ENCODE measurements around the gene HPCAL1.

Gene HPCAL1

DNA sequence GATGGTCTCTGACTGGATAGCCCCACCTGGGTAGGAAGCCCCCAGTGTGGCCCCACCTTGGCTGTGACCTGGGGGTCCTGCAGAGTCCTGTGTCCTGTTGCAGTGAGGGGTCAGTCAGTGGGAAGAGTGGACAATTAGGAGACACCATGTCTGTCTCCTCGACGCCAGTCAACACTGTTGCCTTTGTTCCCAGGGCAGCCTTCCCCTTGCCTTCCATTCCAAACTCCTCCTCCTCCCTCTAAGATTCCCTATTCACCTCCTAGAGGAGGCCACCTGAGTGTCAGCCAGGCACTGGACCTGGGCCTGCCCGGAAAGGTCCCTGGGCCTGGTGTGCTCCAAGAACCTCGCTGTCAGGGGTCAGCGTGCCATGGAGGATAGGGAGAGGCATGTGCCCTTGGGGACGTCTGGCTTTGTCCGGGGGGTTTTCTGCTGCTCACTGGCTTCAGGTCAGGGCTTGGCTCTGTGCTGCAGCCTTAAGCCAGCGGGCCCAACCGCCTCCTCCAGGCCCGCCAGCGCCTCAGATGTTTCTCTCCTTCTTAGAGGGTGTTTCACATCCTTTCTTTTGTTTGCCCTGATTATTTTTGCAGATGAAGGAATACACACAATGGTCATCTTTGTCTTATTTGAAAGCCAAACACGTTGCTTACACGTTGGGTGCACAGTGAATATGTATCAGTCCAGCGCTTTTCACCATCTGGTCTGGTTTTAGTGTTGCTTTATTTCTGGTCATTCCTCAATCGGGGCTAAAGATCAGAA lies 68.9 kb downstream of the HPCAL1 start:
- DNase-seq = no peak
- H3K9me3 Mint-ChIP-seq = no peaks in the 10 kb centered on the region
- H3K27me3 Mint-ChIP-seq = no peaks in the 10 kb centered on the region
- ATAC-seq (replicated peaks) = no peak
- peaks cover 10% of the 10 kb centered on the region for H3K36me3 Mint-ChIP-seq (ENCODE audit: insufficient read depth)
- H3K27ac Mint-ChIP-seq = peak overlapping the region; percentile 19 to 90
- H3K4me1 Mint-ChIP-seq (ENCODE audit: low read depth in 2 of 2) = peaks cover 37 to 43% of the 10 kb centered on the region in 2 donors
- H3K4me3 Mint-ChIP-seq = no peak overlapping the region

DNA sequence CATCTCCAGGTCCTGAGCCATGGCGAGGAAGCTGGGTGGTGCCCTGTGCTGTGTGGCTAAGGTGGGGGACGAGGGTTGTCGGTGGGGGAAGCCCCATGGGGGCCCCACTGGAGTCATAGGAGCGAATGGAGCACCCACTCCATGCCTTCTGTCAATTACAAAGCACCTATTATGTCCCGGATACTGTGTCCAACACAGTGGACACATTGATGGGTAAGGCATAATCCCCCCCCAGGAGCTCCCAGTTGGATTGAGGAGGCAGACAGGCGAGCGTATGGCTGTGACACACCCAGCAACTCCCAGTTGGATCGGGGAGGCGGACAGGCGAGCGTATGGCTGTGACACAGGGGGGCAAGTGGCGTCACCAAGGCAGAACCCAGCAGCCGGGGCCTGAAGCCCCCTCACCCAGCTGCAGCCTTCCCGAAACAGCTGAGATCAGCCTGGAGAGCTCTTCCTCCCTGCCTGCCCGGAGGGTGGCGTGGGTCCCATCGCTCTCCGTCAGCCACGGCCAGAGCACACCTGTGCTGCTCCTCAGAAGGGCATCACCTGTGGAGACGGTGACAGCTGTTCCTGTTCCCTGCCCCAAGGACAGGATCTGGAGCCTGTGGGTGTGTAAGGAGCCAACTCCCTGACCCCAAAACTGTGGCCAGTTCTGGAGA lies 69.6 kb downstream of the HPCAL1 start:
- peak overlapping the region; percentile 68 to 90 for H3K27ac Mint-ChIP-seq
- H3K4me1 Mint-ChIP-seq (ENCODE audit: low read depth in 2 of 2) = peaks cover 37 to 43% of the 10 kb centered on the region in 2 donors
- H3K4me3 Mint-ChIP-seq = no peak overlapping the region
- ATAC-seq (replicated peaks) (no peak), DNase-seq (no peak)
- H3K36me3 Mint-ChIP-seq (ENCODE audit: insufficient read depth) = peaks cover 10% of the 10 kb centered on the region
- H3K27me3 Mint-ChIP-seq = no peaks in the 10 kb centered on the region
- H3K9me3 Mint-ChIP-seq = no peaks in the 10 kb centered on the region

DNA sequence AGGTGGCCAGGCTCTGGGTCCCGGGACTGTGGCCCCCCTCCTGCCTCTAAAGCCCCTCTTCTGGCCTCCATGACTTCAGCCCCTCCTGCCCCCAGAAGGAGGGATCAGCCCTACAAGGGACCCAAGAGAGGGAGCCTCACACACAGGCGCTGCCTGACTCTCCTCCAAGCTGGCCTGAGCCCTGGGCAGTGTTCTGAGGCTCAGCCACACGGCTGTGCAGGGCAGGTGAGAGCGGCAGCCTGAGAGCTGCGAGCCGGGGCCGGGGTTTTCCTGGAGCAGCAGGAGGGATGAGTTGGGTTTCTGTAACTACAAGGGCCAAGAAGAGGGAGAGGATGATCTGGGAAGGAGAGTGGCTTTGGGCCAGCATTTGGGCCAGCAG lies 70.1 kb downstream of the HPCAL1 start:
- peaks cover 15% of the 10 kb centered on the region for H3K36me3 Mint-ChIP-seq (ENCODE audit: insufficient read depth)
- peak overlapping the region; percentile 68 to 90 for H3K27ac Mint-ChIP-seq
- ATAC-seq (replicated peaks) (no peak), DNase-seq (no peak)
- no peak overlapping the region for H3K4me3 Mint-ChIP-seq
- peaks cover 42 to 45% of the 10 kb centered on the region in 2 donors for H3K4me1 Mint-ChIP-seq (ENCODE audit: low read depth in 2 of 2)
- no peaks in the 10 kb centered on the region for H3K27me3 Mint-ChIP-seq
- no peaks in the 10 kb centered on the region for H3K9me3 Mint-ChIP-seq

DNA sequence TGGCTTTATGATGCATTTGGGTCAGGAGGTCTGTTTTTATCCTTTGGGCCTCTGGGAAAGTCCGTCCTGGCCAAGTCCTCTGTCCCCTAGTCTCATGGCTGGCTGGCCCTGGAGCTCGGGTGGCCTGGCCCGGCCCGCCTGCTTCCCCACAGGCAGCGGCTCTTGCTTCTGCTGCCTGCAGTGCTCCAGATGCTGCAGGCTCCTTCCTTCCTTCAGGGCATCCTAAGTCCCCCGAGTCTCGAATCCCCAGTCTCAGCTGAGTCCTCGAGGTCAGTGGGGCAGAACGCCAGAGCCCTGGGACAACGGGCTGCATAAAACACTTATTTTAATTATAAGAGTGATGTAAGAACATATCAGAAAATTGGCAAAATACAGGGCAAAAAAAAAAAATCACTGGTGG lies 71.2 kb downstream of the HPCAL1 start:
- ATAC-seq (replicated peaks) (no peak), DNase-seq (no peak)
- Mint-ChIP-seq H3K36me3 (ENCODE audit: insufficient read depth) (peaks cover 16% of the 10 kb centered on the region), H3K4me3 (no peak overlapping the region), H3K4me1 (ENCODE audit: low read depth in 2 of 2) (peaks cover 49 to 51% of the 10 kb centered on the region in 2 donors), H3K9me3 (no peaks in the 10 kb centered on the region), H3K27ac (peak overlapping the region; percentile 70 to 79), H3K27me3 (no peaks in the 10 kb centered on the region)

DNA sequence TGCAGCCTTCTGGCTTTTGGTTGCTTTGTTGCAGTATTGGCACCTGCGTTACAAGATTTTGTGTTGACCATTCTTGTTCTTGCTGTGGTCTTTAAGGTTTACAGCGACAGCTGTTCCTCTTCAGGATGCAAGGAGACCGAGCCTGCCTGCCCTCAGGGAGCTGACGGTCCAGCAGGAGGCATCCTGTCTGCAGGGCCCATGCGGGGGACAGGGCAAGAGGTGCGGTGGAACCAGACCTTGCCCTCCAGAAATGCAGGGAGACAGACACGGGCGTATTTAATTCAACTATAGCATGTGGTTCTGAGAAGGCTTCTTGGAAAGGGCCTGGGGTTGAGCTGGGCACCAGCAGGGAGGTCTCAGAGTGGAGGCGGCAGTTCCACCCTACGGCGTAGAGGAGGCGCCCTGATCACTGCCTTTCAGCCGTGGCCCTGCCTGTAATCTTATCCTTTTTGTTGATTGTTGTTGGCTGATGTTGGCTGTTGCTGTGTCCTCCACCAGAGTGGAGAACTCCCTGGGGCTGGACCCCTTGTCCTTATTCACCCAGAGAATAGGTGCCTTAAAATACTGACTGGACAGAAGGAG lies 71.7 kb downstream of the HPCAL1 start:
- DNase-seq = no peak
- no peaks in the 10 kb centered on the region for H3K9me3 Mint-ChIP-seq
- peaks cover 55% of the 10 kb centered on the region in 2 donors for H3K4me1 Mint-ChIP-seq (ENCODE audit: low read depth in 2 of 2)

DNA sequence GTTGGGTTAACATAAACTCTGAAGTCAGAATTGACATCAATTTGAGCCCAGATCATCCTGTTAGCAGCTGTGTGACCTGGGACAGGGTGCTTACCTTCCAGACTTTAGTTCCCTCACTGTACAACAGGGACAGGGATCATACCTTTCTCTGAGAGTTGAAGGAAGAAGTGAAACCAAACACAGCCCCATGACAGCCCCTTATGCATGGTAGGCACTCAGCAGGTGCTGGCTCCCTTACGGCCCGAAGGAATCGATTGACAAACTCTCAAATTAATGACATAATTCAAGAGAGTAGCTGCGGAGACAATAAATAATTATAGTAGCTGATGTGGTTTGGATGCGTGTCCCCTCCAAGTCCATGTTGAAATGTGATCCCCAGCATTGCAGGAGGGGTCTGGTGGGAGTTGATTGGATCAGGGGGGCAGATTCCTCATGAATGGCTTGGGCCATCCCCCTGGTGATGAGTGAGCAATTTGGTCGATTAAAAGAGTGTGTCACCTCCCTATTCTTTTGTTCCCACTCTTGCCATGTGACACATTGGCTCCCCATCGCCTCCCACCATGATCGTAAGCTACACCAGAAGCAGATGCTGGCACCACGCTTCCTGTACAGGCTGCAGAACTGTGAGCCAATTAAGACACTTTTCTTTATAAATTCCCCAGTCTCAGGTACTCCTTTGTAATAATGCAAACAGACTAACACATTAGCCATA lies 73.0 kb downstream of the HPCAL1 start:
- H3K27me3 Mint-ChIP-seq = no peaks in the 10 kb centered on the region
- no peak for DNase-seq
- no peak for ATAC-seq (replicated peaks)
- no peaks in the 10 kb centered on the region for H3K9me3 Mint-ChIP-seq
- H3K27ac Mint-ChIP-seq = peak overlapping the region; percentile 70 to 79
- peaks cover 16% of the 10 kb centered on the region for H3K36me3 Mint-ChIP-seq (ENCODE audit: insufficient read depth)
- peaks cover 59 to 63% of the 10 kb centered on the region in 2 donors for H3K4me1 Mint-ChIP-seq (ENCODE audit: low read depth in 2 of 2)
- H3K4me3 Mint-ChIP-seq = peak overlapping the region; percentile 34 to 38

More for the DNA sequence above, 71.7 kb downstream of the HPCAL1 start:
- H3K36me3 Mint-ChIP-seq (ENCODE audit: insufficient read depth) = peaks cover 16% of the 10 kb centered on the region
- no peak for ATAC-seq (replicated peaks)
- H3K27ac Mint-ChIP-seq = peak overlapping the region; percentile 70 to 79
- H3K4me3 Mint-ChIP-seq = no peak overlapping the region
- no peaks in the 10 kb centered on the region for H3K27me3 Mint-ChIP-seq

DNA sequence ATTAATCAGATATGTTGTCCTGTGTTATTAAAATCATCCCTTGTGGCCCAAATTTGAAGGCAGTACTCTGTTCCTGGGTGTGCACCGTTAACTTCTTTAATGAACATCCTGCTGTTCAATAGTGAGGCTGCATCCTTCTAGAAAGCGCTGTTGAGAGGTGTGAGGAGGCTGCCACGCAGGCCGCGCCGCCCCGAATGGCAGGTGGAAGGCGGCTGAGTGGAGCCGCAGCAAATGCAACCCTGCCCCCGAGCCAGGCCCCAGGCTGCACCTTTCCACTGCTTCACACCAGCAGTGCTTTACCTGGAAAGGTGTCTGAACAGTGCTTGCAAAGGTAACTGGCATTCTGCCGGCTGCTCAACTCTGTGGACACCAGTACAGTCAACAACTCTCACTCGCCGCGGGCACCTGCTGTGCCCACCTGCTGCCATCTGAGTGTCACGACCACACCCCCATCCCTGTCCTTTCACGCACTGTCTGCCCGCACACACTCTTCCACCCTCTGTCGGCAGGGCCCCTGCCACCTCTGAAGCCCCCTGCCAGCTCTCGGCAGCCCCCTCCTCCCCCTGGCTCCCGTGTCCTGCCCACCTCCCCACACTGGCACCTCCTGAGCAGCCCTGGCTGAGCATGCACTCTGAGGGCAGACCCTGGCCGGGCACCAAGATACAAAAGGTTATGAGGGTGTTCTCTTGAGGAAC lies 74.5 kb downstream of the HPCAL1 start:
- no peak for DNase-seq
- peak overlapping the region; percentile 64 to 70 for H3K4me3 Mint-ChIP-seq
- H3K4me1 Mint-ChIP-seq (ENCODE audit: low read depth in 2 of 2) = peaks cover 70 to 71% of the 10 kb centered on the region in 2 donors
- no peaks in the 10 kb centered on the region for H3K9me3 Mint-ChIP-seq
- no peaks in the 10 kb centered on the region for H3K27me3 Mint-ChIP-seq
- peak; percentile 30 for ATAC-seq (replicated peaks)
- peaks cover 19% of the 10 kb centered on the region for H3K36me3 Mint-ChIP-seq (ENCODE audit: insufficient read depth)
- H3K27ac Mint-ChIP-seq = peak overlapping the region; percentile 83 to 92

DNA sequence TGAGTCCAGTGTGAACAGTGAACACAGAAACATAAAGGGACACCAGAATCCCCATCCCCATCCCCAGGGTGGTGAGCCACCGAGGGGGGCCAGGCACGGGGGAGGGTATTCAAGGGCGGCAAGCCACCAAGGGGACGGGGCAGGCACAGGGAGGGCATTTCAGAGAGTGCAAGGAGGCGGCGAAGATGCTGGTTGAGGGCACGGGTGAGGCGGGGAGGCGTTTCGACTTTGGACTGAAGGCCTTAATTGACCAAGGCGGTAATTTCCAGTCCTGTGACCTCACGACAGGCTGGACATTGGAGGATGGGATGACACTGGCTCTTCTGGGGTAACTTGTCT lies 75.0 kb downstream of the HPCAL1 start:
- ATAC-seq (replicated peaks) = no peak
- H3K4me3 Mint-ChIP-seq = peak overlapping the region; percentile 64 to 70
- H3K36me3 Mint-ChIP-seq (ENCODE audit: insufficient read depth) = peaks cover 19% of the 10 kb centered on the region
- no peaks in the 10 kb centered on the region for H3K9me3 Mint-ChIP-seq
- peak overlapping the region; percentile 83 to 92 for H3K27ac Mint-ChIP-seq
- no peak for DNase-seq
- H3K4me1 Mint-ChIP-seq (ENCODE audit: low read depth in 2 of 2) = peaks cover 71% of the 10 kb centered on the region in 2 donors
- H3K27me3 Mint-ChIP-seq = no peaks in the 10 kb centered on the region

DNA sequence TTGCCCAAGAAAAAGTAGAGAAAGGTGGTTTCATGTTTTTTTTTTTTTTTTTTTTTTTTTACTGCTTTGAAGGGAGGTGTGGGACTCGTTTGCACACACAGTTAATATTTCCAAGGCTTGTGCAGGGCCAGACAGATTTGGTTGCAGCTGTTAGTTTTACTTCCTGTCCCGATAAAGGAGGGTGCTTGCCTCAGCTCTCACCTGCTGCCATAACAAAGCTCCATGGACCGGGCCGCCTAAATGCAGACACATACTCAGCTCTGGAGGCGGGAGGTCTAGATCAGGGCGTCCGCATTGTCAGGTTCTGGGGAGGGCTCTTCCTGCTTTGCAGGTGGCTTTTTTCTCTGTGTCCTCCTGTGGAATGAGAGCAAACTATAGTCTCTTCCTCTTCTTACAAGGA lies 75.5 kb downstream of the HPCAL1 start:
- peak overlapping the region; percentile 64 to 70 for H3K4me3 Mint-ChIP-seq
- ATAC-seq (replicated peaks) (no peak), DNase-seq (peak in 1 of 3 experiments; percentile 26)
- peak overlapping the region; percentile 83 to 92 for H3K27ac Mint-ChIP-seq
- H3K36me3 Mint-ChIP-seq (ENCODE audit: insufficient read depth) = peaks cover 19% of the 10 kb centered on the region
- no peaks in the 10 kb centered on the region for H3K27me3 Mint-ChIP-seq
- no peaks in the 10 kb centered on the region for H3K9me3 Mint-ChIP-seq
- H3K4me1 Mint-ChIP-seq (ENCODE audit: low read depth in 2 of 2) = peaks cover 71 to 75% of the 10 kb centered on the region in 2 donors

DNA sequence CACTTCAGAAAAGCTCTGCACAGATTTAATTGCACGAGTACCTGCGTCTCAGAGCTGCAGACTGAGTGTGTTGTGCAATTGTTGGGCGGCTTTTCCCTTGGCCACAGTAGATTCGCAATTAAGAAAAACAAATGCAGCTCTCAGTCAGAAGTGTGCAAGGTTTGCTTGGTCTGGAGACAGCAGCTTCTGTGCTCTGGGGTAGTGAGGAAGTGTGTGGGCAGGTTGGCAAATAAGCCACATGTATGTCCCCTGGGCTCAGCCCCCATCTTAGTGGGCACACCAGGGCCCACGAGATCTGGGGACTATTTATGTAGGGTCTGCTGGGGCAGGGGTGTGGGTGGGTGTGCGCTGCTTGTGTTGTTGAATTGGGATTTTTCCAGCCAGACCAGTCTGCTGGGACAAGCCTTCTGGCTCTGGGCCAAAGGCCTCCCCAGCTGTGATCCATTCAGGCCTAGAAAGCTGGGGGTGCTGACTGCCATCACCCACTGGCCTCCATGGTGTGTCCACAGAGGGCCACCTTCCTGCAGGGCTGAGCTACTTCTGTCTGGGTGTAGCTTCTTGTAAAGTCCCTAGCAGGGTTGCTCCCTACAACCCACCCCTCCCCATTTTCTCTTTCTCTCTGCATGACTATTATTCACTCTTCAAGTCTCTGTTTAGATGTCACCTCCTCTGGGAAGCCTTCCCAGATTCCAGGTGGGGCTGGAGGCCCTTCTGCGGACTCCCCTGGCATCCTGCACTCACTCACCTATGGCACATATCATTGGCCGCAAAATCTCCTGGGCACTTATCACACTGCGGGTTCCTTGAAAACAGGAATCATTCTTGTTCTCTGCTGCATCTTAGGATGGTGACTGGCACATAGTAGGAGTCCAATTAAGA lies 77.6 kb downstream of the HPCAL1 start:
- Mint-ChIP-seq H3K4me1 (ENCODE audit: low read depth in 2 of 2) (peaks cover 71 to 75% of the 10 kb centered on the region in 2 donors), H3K27ac (peak overlapping the region; percentile 74 to 77), H3K9me3 (no peaks in the 10 kb centered on the region), H3K4me3 (peak overlapping the region; percentile 39 to 72), H3K27me3 (no peaks in the 10 kb centered on the region), H3K36me3 (ENCODE audit: insufficient read depth) (peaks cover 16% of the 10 kb centered on the region)
- DNase-seq (no peak), ATAC-seq (replicated peaks) (no peak)

DNA sequence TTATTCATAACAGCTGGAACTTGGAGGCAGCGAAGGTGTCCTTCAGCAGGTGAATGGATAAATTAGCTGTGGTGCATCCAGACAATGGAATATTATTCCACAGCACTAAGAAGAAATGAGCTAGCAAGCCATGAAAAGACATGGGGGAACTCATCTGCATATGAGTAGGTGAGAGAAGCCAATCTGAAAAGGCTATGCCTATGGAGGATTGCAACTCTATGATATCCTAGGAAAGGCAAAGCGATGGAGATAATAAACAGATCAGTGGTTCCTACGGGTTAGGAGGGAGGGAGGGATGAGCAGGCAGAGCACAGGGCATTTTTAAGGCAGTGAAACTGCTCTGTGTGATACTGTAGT lies 79.3 kb downstream of the HPCAL1 start:
- no peaks in the 10 kb centered on the region for H3K9me3 Mint-ChIP-seq
- H3K27ac Mint-ChIP-seq = peak overlapping the region; percentile 74 to 77
- no peaks in the 10 kb centered on the region for H3K27me3 Mint-ChIP-seq
- peak overlapping the region; percentile 65 to 72 for H3K4me3 Mint-ChIP-seq
- ATAC-seq (replicated peaks) = no peak
- no peak for DNase-seq
- peaks cover 69 to 74% of the 10 kb centered on the region in 2 donors for H3K4me1 Mint-ChIP-seq (ENCODE audit: low read depth in 2 of 2)
- H3K36me3 Mint-ChIP-seq (ENCODE audit: insufficient read depth) = peaks cover 12% of the 10 kb centered on the region

DNA sequence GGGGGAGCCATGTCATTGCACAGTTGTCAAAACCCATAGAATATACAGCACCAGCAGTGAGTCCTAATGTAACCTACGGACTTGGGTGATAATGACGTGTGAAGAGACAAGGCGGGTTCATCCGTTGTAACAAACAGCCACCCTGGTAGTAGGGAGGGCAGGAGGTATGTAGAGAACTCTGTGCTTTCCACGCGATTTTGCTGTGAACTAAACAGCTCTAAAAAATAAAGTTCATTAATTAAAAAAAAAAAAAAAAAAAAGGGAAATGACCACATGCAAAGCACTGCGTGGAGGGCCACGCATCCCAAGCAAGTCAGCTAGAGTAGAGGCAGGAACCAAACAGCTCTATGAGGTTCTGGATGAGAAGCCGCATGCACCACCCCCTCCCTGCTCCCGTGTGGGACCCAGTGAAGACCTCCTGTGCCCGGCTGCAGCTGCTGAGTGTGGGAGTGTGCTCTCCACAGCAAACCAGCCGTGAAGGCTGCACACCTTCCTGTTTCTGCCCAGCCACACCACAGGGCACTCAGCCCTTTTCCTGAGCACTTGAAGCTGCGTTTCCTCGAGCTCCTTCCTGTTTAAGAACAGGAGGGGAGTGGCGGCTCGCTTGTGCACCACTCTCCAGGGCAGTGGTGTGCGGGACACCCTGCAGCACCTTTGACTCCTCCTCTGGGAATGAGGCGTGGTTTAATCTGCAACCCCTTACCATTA lies 79.8 kb downstream of the HPCAL1 start:
- H3K27me3 Mint-ChIP-seq = no peaks in the 10 kb centered on the region
- peak overlapping the region; percentile 65 to 72 for H3K4me3 Mint-ChIP-seq
- peaks cover 11% of the 10 kb centered on the region for H3K36me3 Mint-ChIP-seq (ENCODE audit: insufficient read depth)
- peak overlapping the region; percentile 74 to 77 for H3K27ac Mint-ChIP-seq
- H3K4me1 Mint-ChIP-seq (ENCODE audit: low read depth in 2 of 2) = peaks cover 69 to 72% of the 10 kb centered on the region in 2 donors
- peak; percentile 95 for ATAC-seq (replicated peaks)
- DNase-seq = peak; percentile 50 to 62 (median 55)
- H3K9me3 Mint-ChIP-seq = no peaks in the 10 kb centered on the region
